PFSK-1 (cell line): ENCODE results near the gene C3orf20.

ENCODE experiments used
- FOXP2 ChIP-seq: optimal IDR thresholded peaks from 2 replicates; pipeline ENCODE3; 2011; ENCODE audit warnings: borderline replicate concordance, control low read depth, inconsistent platforms; ENCODE audit not compliant: insufficient read depth; ENCODE audit errors: extremely low read length, extremely low read depth
- POLR2AphosphoS5 ChIP-seq: IDR thresholded peaks from 2 replicates; pipeline ENCODE4 v1.6.1; 2012; ENCODE audit warnings: low read depth, mild to moderate bottlenecking, control low read depth, low read length, moderate library complexity
- SIN3A ChIP-seq: IDR thresholded peaks from 2 replicates; pipeline ENCODE4 v1.6.1; 2012; ENCODE audit warnings: mild to moderate bottlenecking, low read length, moderate library complexity, borderline replicate concordance; ENCODE audit not compliant: insufficient read depth
- TAF1 ChIP-seq: IDR thresholded peaks from 2 replicates; pipeline ENCODE4 v1.6.1; 2012; ENCODE audit warnings: low read length, control low read depth, borderline replicate concordance; ENCODE audit not compliant: insufficient read depth
- TF ChIP-seq, protein P1 (sequence below), 2 experiments: IDR thresholded peaks; 2 replicates each; pipeline versions ENCODE4 v1.6.1 to v1.8.0; 2011 to 2012; ENCODE audit warnings: low read depth in 2 of 2, low read length in 2 of 2, control low read depth in 1 of 2, inconsistent platforms in 1 of 2, mild to moderate bottlenecking in 1 of 2, moderate library complexity in 1 of 2; ENCODE audit not compliant: insufficient read depth in 1 of 2

DNA sequence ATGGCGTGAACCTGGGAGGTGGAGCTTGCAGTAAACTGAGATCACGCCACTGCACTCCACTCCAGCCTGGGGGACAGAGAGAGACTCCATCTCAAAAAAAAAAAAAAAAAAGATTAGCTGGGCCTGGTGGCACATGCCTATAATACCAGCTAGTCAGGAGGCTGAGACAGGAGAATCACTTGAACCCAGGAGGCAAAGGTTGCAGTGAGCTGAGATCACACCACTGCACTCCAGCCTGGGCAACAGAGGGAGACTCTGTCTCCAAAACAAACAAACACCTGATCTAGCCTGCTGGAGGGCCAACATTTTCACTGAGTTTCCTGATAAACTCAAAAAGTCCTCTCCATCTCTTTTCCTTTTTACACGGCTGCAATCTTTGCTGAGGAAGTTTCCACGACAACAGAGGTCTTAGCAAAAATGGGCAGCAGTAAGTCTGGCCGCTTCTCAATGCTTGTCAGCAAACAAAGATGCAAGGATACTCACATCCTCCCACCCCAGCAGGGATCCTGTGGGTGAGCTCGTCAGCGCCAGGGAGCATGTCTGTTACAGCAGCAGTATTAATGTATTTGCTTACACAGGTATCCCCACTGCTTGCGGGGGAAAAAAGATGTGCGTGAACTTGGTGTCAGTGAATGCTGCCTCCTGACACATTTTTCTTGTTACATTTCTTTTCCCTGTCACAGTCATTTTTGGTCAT lies 44.4 kb upstream of the C3orf20 start:
- TF ChIP-seq SIN3A (no peak), POLR2AphosphoS5 (no peak), TAF1 (no peak), FOXP2 (no peak)
- TF ChIP-seq, protein P1, sequence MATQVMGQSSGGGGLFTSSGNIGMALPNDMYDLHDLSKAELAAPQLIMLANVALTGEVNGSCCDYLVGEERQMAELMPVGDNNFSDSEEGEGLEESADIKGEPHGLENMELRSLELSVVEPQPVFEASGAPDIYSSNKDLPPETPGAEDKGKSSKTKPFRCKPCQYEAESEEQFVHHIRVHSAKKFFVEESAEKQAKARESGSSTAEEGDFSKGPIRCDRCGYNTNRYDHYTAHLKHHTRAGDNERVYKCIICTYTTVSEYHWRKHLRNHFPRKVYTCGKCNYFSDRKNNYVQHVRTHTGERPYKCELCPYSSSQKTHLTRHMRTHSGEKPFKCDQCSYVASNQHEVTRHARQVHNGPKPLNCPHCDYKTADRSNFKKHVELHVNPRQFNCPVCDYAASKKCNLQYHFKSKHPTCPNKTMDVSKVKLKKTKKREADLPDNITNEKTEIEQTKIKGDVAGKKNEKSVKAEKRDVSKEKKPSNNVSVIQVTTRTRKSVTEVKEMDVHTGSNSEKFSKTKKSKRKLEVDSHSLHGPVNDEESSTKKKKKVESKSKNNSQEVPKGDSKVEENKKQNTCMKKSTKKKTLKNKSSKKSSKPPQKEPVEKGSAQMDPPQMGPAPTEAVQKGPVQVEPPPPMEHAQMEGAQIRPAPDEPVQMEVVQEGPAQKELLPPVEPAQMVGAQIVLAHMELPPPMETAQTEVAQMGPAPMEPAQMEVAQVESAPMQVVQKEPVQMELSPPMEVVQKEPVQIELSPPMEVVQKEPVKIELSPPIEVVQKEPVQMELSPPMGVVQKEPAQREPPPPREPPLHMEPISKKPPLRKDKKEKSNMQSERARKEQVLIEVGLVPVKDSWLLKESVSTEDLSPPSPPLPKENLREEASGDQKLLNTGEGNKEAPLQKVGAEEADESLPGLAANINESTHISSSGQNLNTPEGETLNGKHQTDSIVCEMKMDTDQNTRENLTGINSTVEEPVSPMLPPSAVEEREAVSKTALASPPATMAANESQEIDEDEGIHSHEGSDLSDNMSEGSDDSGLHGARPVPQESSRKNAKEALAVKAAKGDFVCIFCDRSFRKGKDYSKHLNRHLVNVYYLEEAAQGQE (IDR thresholded peaks at IDR 0.05; ENCODE audit: insufficient read depth in 1 of 2, low read depth in 2 of 2, low read length in 2 of 2): no peak
